Natural killer cell treated with Interleukin-12 subunit alpha and Interleukin-12 subunit beta and Interleukin-15 and Interleukin-18, amount 100 ng/mL, for 72 hours (primary cell): ENCODE data around the gene VPS13D. TPM values are rescaled to one million over a fixed set of nuclear protein-coding genes. Genes with fewer than 3 reads are reported as not detected.
"Not testable (repeated sequence)": the region's sequence is repeated elsewhere in the genome, so short reads cannot be mapped to it uniquely, and the experiment has no call there.

Experiments
- ATAC-seq, 2 donors: fragments of 150-1000 bp; cut with Tn5 transposase in 1 of 2; sonication (Bioruptor Pico), chemical (Tn5 transposase) in 1 of 2; 2 replicates each; pipeline ENCODE4 v1.10.0; 2021
- DNase-seq: peaks from one replicate; pipeline ENCODE4 v3.0.0; 2022; ENCODE audit warnings: low spot score
- H3K27ac Mint-ChIP-seq, 2 donors: 1 replicate in 1 of 2; 2 replicates in 1 of 2; pipeline ENCODE4 v1.8.0; 2022; ENCODE audit warnings: mixed read lengths in 2 of 2, mild to moderate bottlenecking in 1 of 2, moderate library complexity in 1 of 2
- H3K27me3 Mint-ChIP-seq, 2 donors: 1 replicate in 1 of 2; 2 replicates in 1 of 2; pipeline ENCODE4 v1.8.0; 2022; ENCODE audit warnings: mixed read lengths in 2 of 2
- H3K36me3 Mint-ChIP-seq: one replicate; pipeline ENCODE4 v1.8.0; 2022; ENCODE audit warnings: mixed read lengths
- H3K4me1 Mint-ChIP-seq, 2 donors: 1 replicate in 1 of 2; 2 replicates in 1 of 2; pipeline ENCODE4 v1.8.0; 2022; ENCODE audit warnings: low read depth in 2 of 2, mixed read lengths in 2 of 2, mild to moderate bottlenecking in 1 of 2
- H3K4me3 Mint-ChIP-seq: one replicate; pipeline ENCODE4 v1.8.0; 2022; ENCODE audit warnings: mixed read lengths
- H3K9me3 Mint-ChIP-seq: 2 replicates; pipeline ENCODE4 v1.8.0; 2022; ENCODE audit warnings: mixed read lengths
- total RNA-seq, 2 donors: library from RNA; stranded (reverse); gene quantifications; one replicate each; pipeline ENCODE4 v1.2.3, GENCODE V29; 2022

VPS13D gene
- total RNA-seq, 2 donors from 2014 or later: 41.8 to 71.7 TPM

- ATAC-seq (no peak), DNase-seq (no peak)
- no peak overlapping the region for H3K4me3 Mint-ChIP-seq
- H3K27me3 Mint-ChIP-seq: no peaks in the 10 kb centered on the region
- H3K27ac Mint-ChIP-seq: no peak overlapping the region
- no peaks in the 10 kb centered on the region for H3K36me3 Mint-ChIP-seq
- H3K4me1 Mint-ChIP-seq: peaks cover 0 to 9% of the 10 kb centered on the region in 2 donors
- no peaks in the 10 kb centered on the region for H3K9me3 Mint-ChIP-seq
Measured at GRCh38 chr1:12527564-12527963, 297.7 kb downstream of the VPS13D start.

DNA sequence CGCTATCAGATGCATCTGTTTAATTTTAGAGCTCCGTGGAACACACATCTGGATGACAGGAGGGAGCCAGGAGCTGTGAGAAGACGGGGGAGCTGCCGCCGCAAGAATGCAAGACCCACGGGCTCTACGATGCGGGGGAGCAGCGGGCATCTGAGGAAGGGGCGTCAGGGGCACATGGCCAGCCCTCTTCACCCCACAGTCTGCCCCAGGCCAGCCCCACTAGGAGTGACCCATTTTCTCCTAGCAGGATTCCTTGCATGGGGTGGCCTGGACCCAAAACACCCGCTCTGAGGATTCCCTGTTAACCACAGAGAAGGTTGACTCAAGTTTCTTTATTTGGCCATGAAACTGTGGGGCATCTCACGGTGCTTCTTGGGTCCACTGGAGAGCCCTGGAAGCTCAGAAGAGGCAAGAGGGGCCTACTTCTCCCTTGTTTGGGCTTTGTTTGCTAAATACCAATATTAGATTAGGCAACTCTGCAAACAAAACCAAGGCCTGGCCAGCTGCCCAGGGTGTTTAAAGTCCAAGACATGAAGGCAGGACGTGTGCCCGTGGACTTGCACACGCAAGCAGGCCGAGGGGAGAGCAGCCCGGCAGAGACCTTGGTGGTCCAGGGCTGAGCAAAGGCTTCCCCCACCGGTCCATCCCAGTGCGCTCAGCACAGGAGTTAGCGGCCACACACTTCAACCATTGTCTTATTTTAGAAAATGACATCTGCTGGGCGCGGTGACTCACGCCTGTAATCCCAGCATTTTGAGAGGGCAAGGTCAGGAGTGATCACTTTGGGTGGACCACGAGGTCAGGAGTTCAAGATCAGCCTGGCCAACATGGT, 298.4 kb downstream of the VPS13D start:
- Mint-ChIP-seq H3K4me1 (peaks cover 0 to 9% of the 10 kb centered on the region in 2 donors), H3K36me3 (no peaks in the 10 kb centered on the region), H3K27me3 (no peaks in the 10 kb centered on the region), H3K27ac (no peak overlapping the region), H3K9me3 (no peaks in the 10 kb centered on the region), H3K4me3 (no peak overlapping the region)
- no peak for ATAC-seq
- DNase-seq: no peak

GRCh38 chr1:12529640-12530174, 299.9 kb downstream of the VPS13D start:
- Mint-ChIP-seq H3K36me3 (no peaks in the 10 kb centered on the region), H3K9me3 (no peaks in the 10 kb centered on the region), H3K4me3 (no peak overlapping the region), H3K27me3 (no peaks in the 10 kb centered on the region), H3K4me1 (peaks cover 0 to 12% of the 10 kb centered on the region in 2 donors), H3K27ac (peak overlapping the region in 1 of 2 donors; percentile 8)
- DNase-seq (no peak), ATAC-seq (no peak)

DNA sequence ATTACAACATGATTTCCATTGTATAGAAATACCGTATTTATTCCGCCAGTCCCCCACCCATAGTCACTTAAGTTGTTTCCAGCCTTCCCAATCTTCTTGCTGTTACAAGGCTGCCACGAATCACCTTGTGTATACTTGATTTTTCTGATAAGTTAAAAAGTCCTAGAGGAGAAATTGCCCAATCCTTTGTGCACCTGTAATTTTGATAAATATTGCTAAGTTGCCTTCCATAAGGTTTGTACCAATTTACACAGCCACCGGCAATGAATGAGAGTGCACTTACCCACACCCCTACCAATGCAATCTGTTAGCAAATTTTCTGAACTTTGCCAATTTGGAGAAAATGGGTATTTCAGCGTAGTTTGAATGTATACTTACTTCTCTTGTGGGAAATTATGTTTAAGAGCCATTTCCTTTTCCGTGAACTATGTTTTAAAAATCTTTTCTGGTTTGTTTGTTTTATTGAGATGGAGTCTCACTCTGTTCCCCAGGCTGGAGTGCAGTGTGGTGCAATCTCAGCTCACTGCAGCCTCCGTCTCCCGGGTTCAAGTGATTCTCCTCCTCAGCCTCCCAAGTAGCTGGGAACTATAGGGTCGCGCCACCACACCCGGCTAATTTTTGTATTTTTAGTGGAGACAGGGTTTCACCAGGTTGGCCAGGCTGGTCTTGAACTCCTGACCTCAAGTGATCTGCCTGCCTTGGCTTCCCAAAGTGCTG, 300.8 kb downstream of the VPS13D start:
- no peak overlapping the region for H3K4me3 Mint-ChIP-seq
- ATAC-seq (no peak), DNase-seq (no peak)
- H3K27me3 Mint-ChIP-seq: no peaks in the 10 kb centered on the region
- H3K4me1 Mint-ChIP-seq: peaks cover 0 to 3% of the 10 kb centered on the region in 2 donors
- H3K9me3 Mint-ChIP-seq: no peaks in the 10 kb centered on the region
- H3K36me3 Mint-ChIP-seq: peaks cover 5% of the 10 kb centered on the region
- no peak overlapping the region for H3K27ac Mint-ChIP-seq

GRCh38 chr1:12531179-12531499, 301.3 kb downstream of the VPS13D start:
- no peak for ATAC-seq
- Mint-ChIP-seq H3K4me3 (no peak overlapping the region), H3K27ac (peak overlapping the region in 1 of 2 donors; percentile 12), H3K27me3 (no peaks in the 10 kb centered on the region), H3K36me3 (peaks cover 9% of the 10 kb centered on the region), H3K4me1 (peaks cover 1 to 3% of the 10 kb centered on the region in 2 donors), H3K9me3 (no peaks in the 10 kb centered on the region)
- DNase-seq: no peak

DNA sequence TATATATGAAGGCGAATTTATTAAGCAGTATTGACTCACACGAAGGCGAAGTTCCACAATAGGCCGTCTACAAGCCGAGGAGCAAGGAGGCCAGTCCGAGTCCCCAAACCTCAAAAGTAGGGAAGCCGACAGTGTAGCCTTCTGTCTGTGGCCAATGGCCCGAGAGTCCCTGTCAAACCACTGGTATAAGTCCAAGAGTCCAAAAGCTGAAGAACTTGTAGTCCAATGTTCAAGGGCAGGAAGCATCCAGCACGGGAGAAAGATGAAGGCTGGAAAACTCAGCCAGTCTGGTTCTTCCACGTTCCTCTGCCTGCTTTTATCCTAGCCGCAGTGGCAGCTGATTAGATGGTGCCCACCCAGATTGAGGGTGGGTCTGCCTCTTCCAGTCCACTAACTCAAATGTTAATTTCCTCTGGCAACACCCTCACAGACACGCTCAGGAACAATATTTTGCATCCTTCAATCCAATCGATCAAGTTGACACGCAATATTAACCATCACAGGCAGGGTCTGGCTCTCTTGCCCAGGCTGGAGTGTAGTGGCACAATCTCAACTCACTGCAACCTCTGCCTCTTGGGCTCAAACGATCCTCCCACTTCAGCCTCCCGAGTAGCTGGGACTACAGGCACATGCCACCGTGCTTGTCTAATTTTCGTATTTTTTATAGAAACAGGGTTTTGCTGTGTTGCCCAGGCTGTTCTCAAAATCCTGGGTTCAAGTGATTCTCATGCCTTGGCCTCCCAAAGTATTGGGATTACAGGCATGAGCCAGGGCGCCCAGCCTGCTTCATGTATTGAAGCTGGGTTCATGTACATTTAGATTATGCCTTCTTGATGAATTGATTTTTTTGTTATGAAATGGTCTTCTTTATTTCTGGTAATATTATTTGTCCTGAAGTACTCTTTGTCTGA, 302.8 kb downstream of the VPS13D start:
- H3K27me3 Mint-ChIP-seq: no peaks in the 10 kb centered on the region
- ATAC-seq (no peak), DNase-seq (no peak)
- H3K4me1 Mint-ChIP-seq: peaks cover 5 to 6% of the 10 kb centered on the region in 2 donors
- peaks cover 4% of the 10 kb centered on the region for H3K9me3 Mint-ChIP-seq
- no peak overlapping the region for H3K4me3 Mint-ChIP-seq
- H3K27ac Mint-ChIP-seq: peak overlapping the region in 1 of 2 donors; percentile 63
- H3K36me3 Mint-ChIP-seq: peaks cover 21% of the 10 kb centered on the region

- Mint-ChIP-seq H3K27ac (no peak overlapping the region), H3K9me3 (peaks cover 4% of the 10 kb centered on the region), H3K36me3 (peaks cover 22% of the 10 kb centered on the region), H3K4me1 (peaks cover 5 to 6% of the 10 kb centered on the region in 2 donors), H3K27me3 (no peaks in the 10 kb centered on the region), H3K4me3 (peak overlapping the region; percentile 19)
- no peak for DNase-seq
- no peak for ATAC-seq
Measured at GRCh38 chr1:12536023-12536639, 306.3 kb downstream of the VPS13D start.

- Mint-ChIP-seq H3K4me1 (peaks cover 6 to 9% of the 10 kb centered on the region in 2 donors), H3K27me3 (no peaks in the 10 kb centered on the region), H3K9me3 (peaks cover 4% of the 10 kb centered on the region), H3K36me3 (peaks cover 22% of the 10 kb centered on the region), H3K4me3 (no peak overlapping the region), H3K27ac (peak overlapping the region in 1 of 2 donors; percentile 51)
- DNase-seq: no peak
- no peak for ATAC-seq
Measured at GRCh38 chr1:12537294-12537693, 307.5 kb downstream of the VPS13D start.

DNA sequence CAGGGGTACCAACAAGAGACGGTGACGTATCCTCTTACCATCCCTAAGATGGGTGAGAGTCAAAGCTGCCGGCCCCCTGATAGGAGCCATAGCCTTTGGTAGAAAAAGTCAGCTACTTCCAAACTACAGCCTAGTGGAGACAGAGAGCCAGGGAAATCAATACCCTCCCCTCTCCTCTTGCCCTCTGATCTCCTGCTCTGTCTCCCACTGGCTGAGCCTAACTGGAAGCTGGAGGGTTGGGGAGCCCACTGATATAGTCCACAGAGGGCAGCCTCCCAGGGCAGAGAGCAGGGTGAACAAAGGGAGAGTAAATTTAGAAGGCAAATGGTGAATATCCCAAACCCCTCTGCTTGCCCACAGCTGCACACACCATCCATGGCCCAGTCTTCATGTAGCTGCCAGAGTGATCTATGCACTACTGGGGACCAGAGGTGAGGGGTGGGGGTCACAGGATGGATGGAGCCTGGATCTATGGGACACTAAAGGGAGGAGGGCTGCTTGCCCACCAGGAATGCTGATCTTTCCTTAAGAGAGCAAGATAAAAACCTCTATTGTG, 308.2 kb downstream of the VPS13D start:
- Mint-ChIP-seq H3K4me1 (peaks cover 6 to 10% of the 10 kb centered on the region in 2 donors), H3K27me3 (no peaks in the 10 kb centered on the region), H3K4me3 (no peak overlapping the region), H3K27ac (peak overlapping the region in 1 of 2 donors; percentile 51), H3K36me3 (peaks cover 22% of the 10 kb centered on the region), H3K9me3 (peaks cover 4% of the 10 kb centered on the region)
- DNase-seq (no peak), ATAC-seq (no peak)

DNA sequence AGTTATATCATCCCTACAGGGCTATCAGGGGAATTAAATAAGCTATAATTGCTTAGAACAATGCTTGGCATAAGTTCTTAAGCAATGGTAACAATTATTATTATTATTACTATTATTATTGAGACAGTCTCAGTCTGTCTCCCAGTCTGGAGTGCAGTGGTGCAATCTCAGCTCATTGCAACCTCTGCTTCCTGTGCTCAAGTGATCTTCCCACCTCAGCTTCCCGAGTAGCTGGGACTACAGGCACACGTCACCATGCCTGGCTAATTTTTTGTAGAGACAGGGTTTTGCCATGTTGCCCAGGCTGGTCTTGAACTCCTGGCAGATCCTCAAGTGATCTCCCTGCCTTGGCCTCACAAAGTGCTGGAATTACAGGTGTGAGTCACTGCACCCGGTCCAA, 308.7 kb downstream of the VPS13D start:
- H3K4me1 Mint-ChIP-seq, ATAC-seq, H3K9me3 Mint-ChIP-seq, H3K4me3 Mint-ChIP-seq, DNase-seq, H3K27ac Mint-ChIP-seq, H3K27me3 Mint-ChIP-seq: not testable (repeated sequence)
- peaks cover 22% of the 10 kb centered on the region for H3K36me3 Mint-ChIP-seq

DNA sequence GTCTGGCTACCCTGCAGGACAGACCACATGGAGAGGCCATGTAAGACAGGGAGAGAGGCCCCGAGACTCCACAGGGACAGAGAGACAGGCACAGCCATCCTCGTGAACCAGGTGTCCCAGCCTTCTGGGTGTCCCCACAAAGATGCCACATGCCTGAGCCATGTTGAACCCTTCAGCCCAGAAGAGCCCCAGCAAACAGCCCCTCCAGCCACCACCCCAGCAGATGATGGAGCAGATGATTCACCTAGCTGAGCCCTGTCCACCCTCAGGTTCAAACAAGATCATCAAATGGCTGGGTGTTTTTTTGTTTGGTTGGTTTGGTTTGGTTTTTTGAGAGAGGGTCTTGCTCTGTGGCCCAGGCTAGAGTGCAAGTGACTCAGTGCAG, 309.5 kb downstream of the VPS13D start:
- Mint-ChIP-seq H3K36me3 (peaks cover 22% of the 10 kb centered on the region), H3K4me1 (peaks cover 7% of the 10 kb centered on the region in 2 donors), H3K27ac (no peak overlapping the region), H3K4me3 (no peak overlapping the region), H3K27me3 (no peaks in the 10 kb centered on the region), H3K9me3 (peaks cover 4% of the 10 kb centered on the region)
- DNase-seq: no peak
- ATAC-seq: no peak

DNA sequence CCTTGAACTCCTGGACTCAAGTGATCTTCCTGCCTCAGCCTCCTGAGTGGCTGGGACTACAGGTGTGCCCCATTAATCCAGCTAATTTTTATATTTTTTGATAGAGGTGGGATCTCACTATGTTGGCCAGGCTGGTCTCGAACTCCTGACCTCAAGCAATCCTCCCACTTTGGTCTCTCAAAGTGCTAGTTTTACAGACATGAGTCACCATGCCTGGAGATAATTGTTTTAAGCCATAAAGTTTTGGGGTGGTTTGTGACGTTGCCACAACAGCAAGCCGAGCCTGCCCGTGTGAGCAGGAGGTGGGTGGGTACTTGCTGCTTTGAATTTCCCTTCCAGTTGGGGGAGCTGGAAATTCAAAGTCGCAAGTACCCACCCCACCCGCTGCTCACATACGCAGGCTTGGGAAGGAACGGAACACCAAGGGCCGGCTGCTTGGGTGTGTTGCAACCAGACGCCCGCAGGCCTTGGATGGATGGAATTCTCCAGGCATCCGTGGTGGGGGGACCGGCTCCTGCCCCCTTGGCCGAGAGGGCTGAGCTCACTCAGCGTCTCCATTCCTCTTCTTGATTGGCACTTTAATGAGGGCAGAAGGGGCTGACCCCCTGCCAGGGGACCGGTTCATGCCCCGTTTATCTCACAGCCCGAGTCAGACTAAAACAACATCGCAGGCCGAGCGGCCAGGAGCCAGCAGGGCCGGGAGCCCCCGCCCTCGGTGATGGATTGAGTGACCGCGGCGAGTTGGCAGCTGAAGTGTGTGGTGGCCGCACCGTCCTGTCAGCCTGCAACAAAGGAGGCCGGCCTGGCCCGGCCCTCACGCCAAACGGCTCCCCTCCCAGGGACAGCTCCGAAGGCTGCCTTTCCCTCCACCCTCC, 310.1 kb downstream of the VPS13D start:
- no peak for ATAC-seq
- Mint-ChIP-seq H3K4me1 (peaks cover 7 to 10% of the 10 kb centered on the region in 2 donors), H3K27ac (no peak overlapping the region), H3K9me3 (peaks cover 4% of the 10 kb centered on the region), H3K4me3 (no peak overlapping the region), H3K27me3 (no peaks in the 10 kb centered on the region), H3K36me3 (peaks cover 22% of the 10 kb centered on the region)
- DNase-seq: no peak
